Stimulated activated CD8-positive, alpha-beta memory T cell treated with anti-CD3 and anti-CD28 coated beads, Interleukin-12 subunit alpha, Interleukin-12 subunit beta, amount 100 ng/mL, for 24 hours (primary cell): ENCODE results near the gene FOXN1.

ENCODE experiments used
- DNase-seq: peaks from one replicate; pipeline ENCODE4 v3.0.0-alpha.2; 2020; ENCODE audit errors: extremely low read depth

FOXN1 gene

GRCh38 chr17:28524476-28525424 lies 18.6 kb downstream of the FOXN1 start:
- DNase-seq = no peak

DNA sequence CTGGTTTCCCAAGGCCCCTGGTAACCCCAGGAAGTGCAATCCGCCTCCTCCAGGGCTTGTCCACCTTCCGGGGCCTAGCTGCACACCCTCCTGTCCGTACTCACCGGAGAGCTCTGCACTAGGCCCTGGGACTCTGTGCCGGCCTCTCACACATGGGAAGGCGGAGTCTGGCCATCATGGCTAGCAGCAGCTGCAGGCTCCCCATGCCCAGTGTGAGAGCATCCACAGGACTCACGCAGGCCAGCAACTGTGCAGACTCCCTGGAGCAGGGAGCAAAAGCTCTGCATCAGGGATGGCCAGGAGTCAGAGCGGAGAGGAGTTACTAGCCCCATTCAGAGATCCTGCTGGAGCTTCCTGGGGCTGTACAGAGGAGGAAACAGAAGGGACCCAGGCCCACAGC lies 20.2 kb downstream of the FOXN1 start:
- DNase-seq = no peak

GRCh38 chr17:28527181-28527681 lies 21.1 kb downstream of the FOXN1 start:
- DNase-seq = no peak

- no peak for DNase-seq
Measured at GRCh38 chr17:28527859-28528258, 21.7 kb downstream of the FOXN1 start.

DNA sequence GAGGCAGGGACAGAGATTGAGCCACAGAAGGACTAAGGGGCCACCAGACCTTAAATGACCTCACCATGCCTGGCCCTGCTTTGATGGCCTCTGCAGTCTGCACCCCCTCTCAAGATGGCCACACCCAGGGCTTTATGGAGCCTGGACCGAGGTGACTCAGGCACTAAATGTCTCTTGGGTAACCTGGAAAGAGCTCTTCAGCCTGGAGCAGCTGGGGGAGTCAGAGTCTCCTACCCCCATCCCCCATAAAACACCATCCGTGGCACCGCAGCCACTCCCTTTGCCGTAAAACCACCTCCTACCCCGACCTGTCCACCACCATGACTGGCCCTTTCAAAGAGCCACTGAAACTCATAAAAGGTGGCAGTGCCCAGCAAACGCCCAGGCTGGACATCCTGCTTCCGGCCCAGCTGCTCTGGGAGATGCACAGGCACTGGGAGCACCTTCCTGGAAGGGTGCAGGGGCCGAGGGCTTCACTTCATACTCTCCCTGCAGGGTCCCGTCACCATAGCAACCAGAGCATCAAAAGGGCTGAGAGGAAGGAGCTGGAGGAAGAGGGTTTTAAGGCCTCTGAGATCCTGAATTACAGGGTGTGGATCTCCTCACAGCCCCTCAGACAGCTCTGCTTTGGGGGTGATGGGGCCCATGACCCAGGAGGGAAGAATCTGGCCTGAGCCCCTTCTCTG lies 22.3 kb downstream of the FOXN1 start:
- DNase-seq = no peak

- DNase-seq = no peak
Measured at GRCh38 chr17:28529013-28529400, 22.9 kb downstream of the FOXN1 start.

- DNase-seq = no peak
Measured at GRCh38 chr17:28530250-28530649, 24.1 kb downstream of the FOXN1 start.

- no peak for DNase-seq
Measured at GRCh38 chr17:28530926-28531325, 24.8 kb downstream of the FOXN1 start.

DNA sequence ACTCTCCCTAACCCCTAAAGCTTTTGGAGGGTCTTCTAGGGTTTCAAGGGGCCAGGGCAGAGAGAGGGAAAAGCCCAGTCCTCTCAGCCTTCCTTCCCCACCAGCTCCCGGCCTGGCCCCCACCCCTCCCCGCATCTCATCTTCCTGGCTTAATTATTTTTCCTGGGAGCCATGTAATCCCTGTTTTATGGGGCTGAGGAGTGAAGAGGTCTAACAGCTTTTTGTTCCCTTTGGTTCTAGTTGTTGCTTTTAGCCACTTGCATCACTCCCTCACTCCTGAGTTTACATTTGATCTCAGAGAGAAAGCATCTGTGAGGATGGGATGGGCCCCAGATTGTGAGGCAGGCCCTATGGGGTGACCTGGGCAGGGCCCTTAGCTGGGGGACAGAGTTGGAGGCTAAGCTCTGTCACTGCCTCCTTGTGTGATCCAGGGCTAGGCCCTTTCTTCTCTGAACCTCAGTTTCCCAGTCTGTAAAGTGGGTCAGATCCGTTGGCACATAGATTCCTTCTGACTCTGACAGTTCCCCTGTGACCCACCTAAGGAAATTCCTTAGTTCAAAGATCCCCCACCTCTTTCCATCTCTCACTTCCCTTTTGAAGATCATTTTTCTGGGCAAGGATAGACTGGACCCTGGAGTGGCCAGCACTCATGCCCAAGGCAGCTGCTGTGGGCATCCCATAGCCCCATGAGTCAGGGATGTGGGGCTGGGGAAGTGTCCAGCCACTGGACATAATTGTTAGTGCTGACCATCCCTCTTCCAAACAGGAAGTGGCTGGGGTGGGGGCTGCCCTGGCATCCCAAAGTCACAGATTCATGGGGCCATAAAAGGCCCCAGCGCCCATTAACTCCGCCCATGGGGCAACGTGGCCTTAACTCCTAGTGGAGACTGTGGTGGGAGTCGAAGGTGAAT lies 26.2 kb downstream of the FOXN1 start:
- DNase-seq = no peak

DNA sequence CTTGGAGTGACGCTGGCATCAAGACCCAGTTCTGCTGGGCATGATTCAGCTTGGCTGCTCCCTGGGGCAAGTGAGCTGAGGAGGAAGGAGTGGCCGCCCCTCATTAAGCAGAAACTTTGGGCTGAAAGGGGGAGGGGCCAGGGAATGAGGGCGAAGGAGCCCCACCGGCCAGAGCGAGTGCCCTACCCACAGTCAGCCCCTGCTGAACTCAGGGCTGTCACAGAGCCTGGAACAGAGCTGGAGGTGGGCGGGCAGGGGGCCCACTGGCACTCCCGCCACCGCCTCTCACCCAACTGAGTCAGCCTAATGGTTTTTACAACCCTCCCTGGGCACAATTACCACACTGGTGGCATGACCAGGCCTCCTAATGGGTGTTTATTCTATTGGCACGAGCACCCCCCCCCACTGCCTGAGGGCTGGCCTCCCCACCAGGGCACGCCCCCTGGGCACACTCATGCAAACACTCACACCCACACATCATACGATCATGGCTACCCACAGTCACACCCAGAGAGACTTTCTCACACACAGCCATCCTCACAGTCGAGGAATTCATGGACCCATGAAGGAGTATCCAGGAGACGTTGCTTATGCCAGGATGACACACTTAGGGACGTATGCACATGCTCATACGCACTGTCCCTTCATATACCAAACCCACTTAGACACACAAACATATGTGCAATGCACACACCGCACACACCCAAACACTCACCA lies 27.1 kb downstream of the FOXN1 start:
- DNase-seq = no peak

DNA sequence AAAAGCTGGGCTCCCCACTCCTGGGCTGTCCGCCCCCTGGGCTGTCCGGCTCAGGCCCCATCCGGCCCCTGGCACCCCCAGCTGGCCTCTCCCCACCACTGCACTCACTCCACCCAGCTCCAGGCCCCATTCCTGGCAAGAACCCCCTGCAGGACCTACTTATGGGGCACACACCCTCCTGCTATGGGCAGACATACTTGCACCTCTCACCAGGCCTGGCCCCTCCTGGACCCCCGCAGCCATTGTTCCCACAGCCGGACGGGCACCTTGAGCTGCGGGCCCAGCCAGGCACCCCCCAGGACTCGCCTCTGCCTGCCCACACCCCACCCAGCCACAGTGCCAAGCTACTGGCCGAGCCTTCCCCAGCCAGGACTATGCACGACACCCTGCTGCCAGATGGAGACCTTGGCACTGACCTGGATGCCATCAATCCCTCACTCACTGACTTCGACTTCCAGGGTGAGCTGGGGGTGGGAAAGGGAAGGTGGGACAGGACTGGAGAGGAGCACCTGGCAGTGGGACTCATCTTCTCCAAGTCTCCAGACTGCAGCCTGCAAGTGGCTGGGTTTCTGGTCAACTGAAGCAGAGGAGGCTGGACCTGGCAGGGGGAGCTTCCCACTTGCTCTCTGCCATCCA lies 28.7 kb downstream of the FOXN1 start:
- no peak for DNase-seq

DNA sequence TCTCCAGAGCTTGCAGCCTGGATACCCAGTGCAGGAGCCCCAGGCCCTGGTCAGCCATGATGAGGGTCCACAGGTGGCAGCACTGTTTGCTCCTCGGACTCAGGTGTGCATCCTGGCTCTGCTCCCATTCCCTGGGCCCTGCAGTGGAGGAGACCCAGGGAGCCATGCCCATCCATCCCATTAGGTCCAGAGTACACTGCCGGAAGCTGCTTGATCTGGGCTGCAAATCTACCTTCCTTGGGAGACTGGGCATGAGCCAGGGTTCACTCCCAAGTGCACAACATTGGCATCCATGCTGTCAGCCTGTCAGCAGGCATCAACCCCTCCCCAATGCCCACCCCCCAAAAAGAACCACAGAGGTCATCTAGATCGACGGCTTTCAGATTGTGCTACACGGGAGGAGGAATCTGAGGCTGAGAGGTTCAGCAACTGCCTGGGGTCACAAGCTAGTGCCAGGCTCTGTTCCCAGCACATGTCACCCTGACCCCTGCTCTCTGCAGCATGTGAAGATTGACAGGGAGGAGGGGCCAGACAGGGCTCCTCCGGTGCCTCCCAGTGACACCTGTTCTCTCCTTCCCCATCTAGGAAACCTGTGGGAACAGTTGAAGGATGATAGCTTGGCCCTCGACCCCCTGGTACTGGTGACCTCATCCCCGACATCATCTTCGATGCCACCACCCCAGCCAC lies 30.5 kb downstream of the FOXN1 start:
- no peak for DNase-seq

DNA sequence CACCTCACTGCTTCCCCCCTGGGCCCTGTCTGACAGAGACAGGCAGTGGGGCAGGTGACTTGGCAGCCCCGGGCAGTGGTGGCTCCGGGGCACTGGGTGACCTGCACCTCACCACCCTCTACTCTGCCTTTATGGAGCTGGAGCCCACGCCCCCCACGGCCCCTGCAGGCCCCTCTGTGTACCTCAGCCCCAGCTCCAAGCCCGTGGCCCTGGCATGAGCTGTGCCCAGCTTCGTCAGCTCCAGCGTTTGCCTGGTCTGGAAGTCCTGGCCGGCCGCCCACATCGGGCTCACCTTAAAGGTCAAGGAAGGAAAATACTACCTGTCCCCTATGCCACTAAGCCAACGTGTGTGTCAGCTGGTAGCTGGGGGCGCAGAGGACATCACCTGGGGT lies 31.1 kb downstream of the FOXN1 start:
- no peak for DNase-seq

DNA sequence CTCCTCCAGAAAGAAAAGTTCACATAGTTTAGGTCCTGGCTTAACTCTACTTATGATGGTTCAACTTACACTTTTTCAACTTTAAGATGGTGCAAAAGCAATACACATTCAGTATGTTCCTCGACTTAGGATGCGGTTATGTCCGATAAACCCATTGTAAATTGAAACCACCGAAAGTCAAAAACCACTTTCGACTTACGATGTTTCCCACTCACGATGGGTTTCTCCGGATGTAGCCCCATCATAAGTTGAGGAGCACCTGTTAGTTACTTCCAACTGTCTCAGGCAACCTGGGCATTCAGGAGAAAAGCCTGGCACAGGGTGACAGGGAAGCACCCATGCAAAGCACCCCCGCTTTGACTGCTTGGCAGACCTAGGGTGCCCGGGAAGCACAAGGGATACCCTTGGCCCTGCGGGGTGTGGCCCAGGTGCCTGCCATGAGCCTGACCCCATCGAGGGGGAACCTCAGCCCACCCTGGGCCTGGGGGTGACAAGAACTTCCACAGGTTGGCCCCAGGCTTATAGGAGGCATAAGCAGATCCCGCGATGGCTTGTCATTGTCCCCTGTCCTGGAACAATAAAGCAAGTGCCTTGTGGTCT lies 32.2 kb downstream of the FOXN1 start:
- no peak for DNase-seq

- no peak for DNase-seq
Measured at GRCh38 chr17:28540231-28540630, 34.1 kb downstream of the FOXN1 start.

DNA sequence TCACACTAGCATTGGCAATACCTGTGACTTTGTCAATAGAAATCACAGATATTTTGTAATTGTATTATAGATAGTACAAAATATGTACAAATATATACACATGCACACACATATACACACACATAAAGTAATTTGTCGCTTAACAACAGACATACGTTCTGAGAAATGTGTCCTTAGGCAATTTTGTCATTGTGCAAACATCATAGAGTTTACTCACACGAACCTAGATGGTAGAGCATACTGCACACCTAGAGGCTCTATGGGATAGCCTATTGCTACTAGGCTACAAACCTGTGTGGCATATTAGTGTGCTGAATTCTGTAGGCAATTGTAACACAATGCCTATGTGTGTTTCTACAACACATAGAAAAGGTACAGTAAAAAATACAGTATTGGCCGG lies 35.3 kb downstream of the FOXN1 start:
- DNase-seq = no peak

DNA sequence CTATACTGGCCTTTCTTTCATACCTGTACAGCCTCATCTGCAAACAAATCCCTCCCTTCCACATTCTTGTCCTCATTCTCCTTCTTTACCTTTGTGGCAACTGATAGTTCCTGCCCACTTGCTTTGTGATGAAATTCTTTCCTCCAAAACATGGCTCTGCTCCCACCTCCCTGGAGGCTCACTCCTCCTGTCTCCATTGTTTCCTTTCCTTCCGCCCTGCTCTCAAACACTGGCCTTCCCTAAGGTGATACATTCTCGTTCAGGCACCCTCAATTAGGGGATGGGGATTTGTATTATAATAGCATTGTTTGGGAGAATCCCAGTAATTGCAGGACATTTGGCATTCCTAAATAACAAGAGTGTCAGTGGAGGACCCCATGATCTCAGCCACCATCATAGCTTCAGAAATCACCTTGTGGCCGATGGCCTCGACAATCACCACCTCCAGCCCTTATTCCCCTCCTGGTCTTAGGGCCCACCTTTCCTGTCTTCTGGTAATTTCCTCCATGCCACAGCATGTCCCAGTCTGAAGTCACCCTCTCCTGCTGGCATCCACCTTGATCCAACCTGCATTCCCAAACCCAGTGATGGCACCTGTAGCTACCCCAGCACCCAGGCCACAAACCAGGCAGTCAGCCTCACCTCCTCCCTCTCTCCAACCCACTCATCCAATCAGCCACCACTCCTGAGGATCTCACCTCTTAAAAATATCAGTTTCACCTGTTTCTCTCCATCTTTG lies 38.4 kb downstream of the FOXN1 start:
- no peak for DNase-seq

GRCh38 chr17:28545141-28545503 lies 39.0 kb downstream of the FOXN1 start:
- no peak for DNase-seq

- DNase-seq = no peak
Measured at GRCh38 chr17:28545787-28546415, 39.8 kb downstream of the FOXN1 start.
